ENCODE data around the gene LAMC1.

LAMC1 gene

DNA sequence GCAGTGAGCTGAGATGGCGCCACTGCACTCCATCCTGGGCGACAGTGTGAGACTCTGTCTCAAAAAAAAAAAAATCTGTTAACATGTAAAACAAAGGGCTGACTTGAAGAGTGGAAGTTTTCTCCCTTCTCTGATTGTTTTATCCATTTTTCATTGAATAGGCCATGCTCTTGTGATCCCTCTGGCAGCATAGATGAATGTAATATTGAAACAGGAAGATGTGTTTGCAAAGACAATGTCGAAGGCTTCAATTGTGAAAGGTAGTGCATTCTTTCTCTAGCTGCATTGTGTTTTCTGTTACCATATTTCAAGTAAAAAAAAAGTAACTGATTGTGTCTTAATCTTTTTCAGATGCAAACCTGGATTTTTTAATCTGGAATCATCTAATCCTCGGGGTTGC lies 93.2 kb downstream of the LAMC1 start:
- H3K23ac ChIP-seq (ENCODE audit: low read length): no peak overlapping the region
- WGBS (ENCODE audit: extremely low coverage, insufficient coverage, insufficient read length): no CpG with 5 or more reads among the region's 4 CpGs
- no peak overlapping the region for H4K91ac ChIP-seq (ENCODE audit: low read depth, low read length)

DNA sequence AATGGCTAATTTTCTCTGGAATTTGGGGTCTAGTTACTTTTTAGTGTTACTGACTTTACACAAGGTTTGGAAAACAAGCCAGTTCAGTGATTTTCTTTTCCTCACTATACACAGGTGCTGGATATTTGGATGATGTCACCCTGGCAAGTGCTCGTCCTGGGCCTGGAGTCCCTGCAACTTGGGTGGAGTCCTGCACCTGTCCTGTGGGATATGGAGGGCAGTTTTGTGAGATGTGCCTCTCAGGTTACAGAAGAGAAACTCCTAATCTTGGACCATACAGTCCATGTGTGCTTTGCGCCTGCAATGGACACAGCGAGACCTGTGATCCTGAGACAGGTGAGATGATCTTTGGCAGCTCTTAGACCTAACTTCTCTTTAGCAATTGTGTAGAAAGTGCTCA lies 98.4 kb downstream of the LAMC1 start:
- DNase-seq: no peak
- no peak overlapping the region for H2AFZ ChIP-seq (ENCODE audit: insufficient read depth, low read length, poor library complexity)
- no peak overlapping the region for H2BK5ac ChIP-seq (ENCODE audit: low read depth, low read length, poor library complexity)
- H2AK5ac ChIP-seq (ENCODE audit: low read length): no peak overlapping the region
- H3K27me3 ChIP-seq (ENCODE audit: insufficient read depth, low read length): no peaks in the 10 kb centered on the region
- H3K9me3 ChIP-seq (ENCODE audit: insufficient read depth, low read depth, low read length): no peaks in the 10 kb centered on the region
- H2BK12ac ChIP-seq (ENCODE audit: low read length): no peak overlapping the region
- H3K4me3 ChIP-seq (ENCODE audit: low read depth, low read length): no peak overlapping the region
- H3K18ac ChIP-seq (ENCODE audit: low read length): no peak overlapping the region
- no peak overlapping the region for H3K23ac ChIP-seq (ENCODE audit: low read length)
- H3K14ac ChIP-seq (ENCODE audit: low read length): no peak overlapping the region
- no peaks in the 10 kb centered on the region for H3K79me1 ChIP-seq (ENCODE audit: low read length)
- H3K4me1 ChIP-seq (ENCODE audit: control insufficient read depth in 1 of 2, insufficient read depth in 2 of 2, low read length in 2 of 2): peaks cover 0 to 3% of the 10 kb centered on the region in 2 experiments
- H3K9ac ChIP-seq (ENCODE audit: low read length): no peak overlapping the region
- no peak overlapping the region for H3K4me2 ChIP-seq (ENCODE audit: low read length)
- H2BK120ac ChIP-seq (ENCODE audit: insufficient read depth, low read length, poor library complexity): no peak overlapping the region
- no peak overlapping the region for H3K4ac ChIP-seq (ENCODE audit: low read depth, low read length)
- peaks cover 34 to 45% of the 10 kb centered on the region in 2 experiments for H3K36me3 ChIP-seq (ENCODE audit: control insufficient read depth in 1 of 2, insufficient read depth in 2 of 2, low read length in 2 of 2)
- H4K12ac ChIP-seq (ENCODE audit: low read depth, low read length): no peak overlapping the region
- H3K27ac ChIP-seq (ENCODE audit: low read depth, low read length): no peak overlapping the region
- H4K8ac ChIP-seq (ENCODE audit: low read depth, low read length): no peak overlapping the region
- H3K79me2 ChIP-seq (ENCODE audit: control insufficient read depth, insufficient read depth, low read length, poor library complexity): no peaks in the 10 kb centered on the region
- no CpG with 5 or more reads among the region's 3 CpGs for WGBS (ENCODE audit: extremely low coverage, insufficient coverage, insufficient read length)
- no peak overlapping the region for H4K91ac ChIP-seq (ENCODE audit: low read depth, low read length)

More for the DNA sequence above, 93.2 kb downstream of the LAMC1 start:
- no peak overlapping the region for H2AFZ ChIP-seq (ENCODE audit: insufficient read depth, low read length, poor library complexity)
- no peak overlapping the region for H4K8ac ChIP-seq (ENCODE audit: low read depth, low read length)
- H2BK12ac ChIP-seq (ENCODE audit: low read length): no peak overlapping the region
- H3K14ac ChIP-seq (ENCODE audit: low read length): no peak overlapping the region
- H3K18ac ChIP-seq (ENCODE audit: low read length): no peak overlapping the region
- no peak overlapping the region for H2BK5ac ChIP-seq (ENCODE audit: low read depth, low read length, poor library complexity)
- H3K9ac ChIP-seq (ENCODE audit: low read length): no peak overlapping the region
- H3K36me3 ChIP-seq (ENCODE audit: control insufficient read depth in 1 of 2, insufficient read depth in 2 of 2, low read length in 2 of 2): peaks cover 17 to 20% of the 10 kb centered on the region in 2 experiments
- DNase-seq: no peak
- H3K4me3 ChIP-seq (ENCODE audit: low read depth, low read length): no peak overlapping the region
- no peaks in the 10 kb centered on the region for H3K4me1 ChIP-seq (ENCODE audit: control insufficient read depth in 1 of 2, insufficient read depth in 2 of 2, low read length in 2 of 2)
- H3K27me3 ChIP-seq (ENCODE audit: insufficient read depth, low read length): no peaks in the 10 kb centered on the region
- H3K4me2 ChIP-seq (ENCODE audit: low read length): no peak overlapping the region
- no peak overlapping the region for H3K4ac ChIP-seq (ENCODE audit: low read depth, low read length)
- no peak overlapping the region for H3K27ac ChIP-seq (ENCODE audit: low read depth, low read length)
- H3K79me2 ChIP-seq (ENCODE audit: control insufficient read depth, insufficient read depth, low read length, poor library complexity): no peaks in the 10 kb centered on the region
- no peak overlapping the region for H4K12ac ChIP-seq (ENCODE audit: low read depth, low read length)
- no peak overlapping the region for H2BK120ac ChIP-seq (ENCODE audit: insufficient read depth, low read length, poor library complexity)
- no peaks in the 10 kb centered on the region for H3K9me3 ChIP-seq (ENCODE audit: insufficient read depth, low read depth, low read length)
- H3K79me1 ChIP-seq (ENCODE audit: low read length): no peaks in the 10 kb centered on the region
- no peak overlapping the region for H2AK5ac ChIP-seq (ENCODE audit: low read length)

DNA sequence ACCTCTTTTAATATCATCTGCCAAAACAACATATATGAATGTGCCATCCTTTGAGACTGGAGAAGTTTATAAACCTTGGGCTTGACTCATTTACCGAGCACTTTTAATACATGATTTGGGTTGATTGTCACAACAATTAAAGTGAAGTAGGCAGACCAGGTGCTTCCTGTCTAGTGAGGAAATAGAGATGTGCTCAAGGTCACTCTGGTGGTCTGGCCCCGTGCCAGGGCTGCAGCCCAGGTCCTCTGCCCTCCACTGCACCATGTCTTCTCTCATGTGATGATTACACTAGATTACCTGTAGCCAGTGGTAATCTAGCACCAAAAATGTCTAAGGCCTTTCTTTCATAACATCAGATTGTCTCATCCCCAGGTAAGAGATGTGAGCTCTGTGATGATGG lies 101.0 kb downstream of the LAMC1 start:
- Histone ChIP-seq H3K79me1 (ENCODE audit: low read length) (no peaks in the 10 kb centered on the region), H3K18ac (ENCODE audit: low read length) (no peak overlapping the region), H2BK12ac (ENCODE audit: low read length) (no peak overlapping the region), H3K9ac (ENCODE audit: low read length) (no peak overlapping the region), H4K8ac (ENCODE audit: low read depth, low read length) (no peak overlapping the region), H2BK120ac (ENCODE audit: insufficient read depth, low read length, poor library complexity) (no peak overlapping the region), H3K27ac (ENCODE audit: low read depth, low read length) (no peak overlapping the region), H3K23ac (ENCODE audit: low read length) (no peak overlapping the region), H4K91ac (ENCODE audit: low read depth, low read length) (no peak overlapping the region), H3K27me3 (ENCODE audit: insufficient read depth, low read length) (no peaks in the 10 kb centered on the region), H3K4me3 (ENCODE audit: low read depth, low read length) (no peak overlapping the region), H3K4me2 (ENCODE audit: low read length) (no peak overlapping the region), H2AK5ac (ENCODE audit: low read length) (no peak overlapping the region), H3K9me3 (ENCODE audit: insufficient read depth, low read depth, low read length) (no peaks in the 10 kb centered on the region), H3K4me1 (ENCODE audit: control insufficient read depth in 1 of 2, insufficient read depth in 2 of 2, low read length in 2 of 2) (peaks cover 0 to 5% of the 10 kb centered on the region in 2 experiments), H3K36me3 (ENCODE audit: control insufficient read depth in 1 of 2, insufficient read depth in 2 of 2, low read length in 2 of 2) (peaks cover 29 to 44% of the 10 kb centered on the region in 2 experiments), H3K79me2 (ENCODE audit: control insufficient read depth, insufficient read depth, low read length, poor library complexity) (no peaks in the 10 kb centered on the region), H3K4ac (ENCODE audit: low read depth, low read length) (no peak overlapping the region), H2AFZ (ENCODE audit: insufficient read depth, low read length, poor library complexity) (no peak overlapping the region), H4K12ac (ENCODE audit: low read depth, low read length) (no peak overlapping the region), H2BK5ac (ENCODE audit: low read depth, low read length, poor library complexity) (no peak overlapping the region), H3K14ac (ENCODE audit: low read length) (no peak overlapping the region)
- no CpG with 5 or more reads among the region's 2 CpGs for WGBS (ENCODE audit: extremely low coverage, insufficient coverage, insufficient read length)
- DNase-seq: no peak

DNA sequence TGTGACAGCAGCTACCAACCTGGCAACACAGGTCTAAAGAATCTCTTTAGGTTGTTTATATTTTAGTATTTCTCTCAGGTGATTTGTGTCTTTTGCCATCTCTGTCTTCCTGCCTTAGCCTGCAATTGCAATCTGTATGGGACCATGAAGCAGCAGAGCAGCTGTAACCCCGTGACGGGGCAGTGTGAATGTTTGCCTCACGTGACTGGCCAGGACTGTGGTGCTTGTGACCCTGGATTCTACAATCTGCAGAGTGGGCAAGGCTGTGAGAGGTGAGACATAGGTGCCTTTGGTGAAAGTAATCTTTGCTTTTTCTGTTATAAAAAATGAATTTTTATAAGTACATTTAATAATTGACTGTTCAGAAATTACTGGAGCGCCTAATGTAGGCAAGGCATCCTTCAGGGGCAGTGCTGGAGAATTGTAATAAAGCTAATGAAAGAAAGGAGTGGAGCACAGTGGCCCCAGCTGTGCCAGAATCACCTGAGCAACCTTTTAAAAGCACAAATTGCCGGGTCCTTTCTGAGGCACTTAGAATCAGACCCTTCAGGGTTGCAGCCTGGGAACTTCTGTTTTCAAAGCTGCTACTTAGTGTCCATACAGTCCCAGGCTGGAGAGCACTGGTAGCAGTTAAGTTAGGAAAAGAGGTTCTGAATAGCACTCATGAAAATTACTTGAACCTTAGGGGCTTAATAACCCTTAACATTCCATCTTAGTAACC lies 102.2 kb downstream of the LAMC1 start:
- H3K27ac ChIP-seq (ENCODE audit: low read depth, low read length): no peak overlapping the region
- no peak overlapping the region for H4K8ac ChIP-seq (ENCODE audit: low read depth, low read length)
- WGBS (ENCODE audit: extremely low coverage, insufficient coverage, insufficient read length): no CpG with 5 or more reads among the region's 5 CpGs
- no peak for DNase-seq
- no peak overlapping the region for H3K9ac ChIP-seq (ENCODE audit: low read length)
- H3K36me3 ChIP-seq (ENCODE audit: control insufficient read depth in 1 of 2, insufficient read depth in 2 of 2, low read length in 2 of 2): peaks cover 29 to 47% of the 10 kb centered on the region in 2 experiments
- H3K9me3 ChIP-seq (ENCODE audit: insufficient read depth, low read depth, low read length): no peaks in the 10 kb centered on the region
- H3K14ac ChIP-seq (ENCODE audit: low read length): no peak overlapping the region
- H2BK12ac ChIP-seq (ENCODE audit: low read length): no peak overlapping the region
- H3K27me3 ChIP-seq (ENCODE audit: insufficient read depth, low read length): no peaks in the 10 kb centered on the region
- H2AK5ac ChIP-seq (ENCODE audit: low read length): no peak overlapping the region
- H3K79me2 ChIP-seq (ENCODE audit: control insufficient read depth, insufficient read depth, low read length, poor library complexity): no peaks in the 10 kb centered on the region
- no peak overlapping the region for H4K91ac ChIP-seq (ENCODE audit: low read depth, low read length)
- no peaks in the 10 kb centered on the region for H3K79me1 ChIP-seq (ENCODE audit: low read length)
- peaks cover 0 to 5% of the 10 kb centered on the region in 2 experiments for H3K4me1 ChIP-seq (ENCODE audit: control insufficient read depth in 1 of 2, insufficient read depth in 2 of 2, low read length in 2 of 2)
- no peak overlapping the region for H3K4ac ChIP-seq (ENCODE audit: low read depth, low read length)
- no peak overlapping the region for H3K4me3 ChIP-seq (ENCODE audit: low read depth, low read length)
- no peak overlapping the region for H2BK120ac ChIP-seq (ENCODE audit: insufficient read depth, low read length, poor library complexity)
- no peak overlapping the region for H2BK5ac ChIP-seq (ENCODE audit: low read depth, low read length, poor library complexity)
- H3K18ac ChIP-seq (ENCODE audit: low read length): no peak overlapping the region
- H3K23ac ChIP-seq (ENCODE audit: low read length): no peak overlapping the region
- H3K4me2 ChIP-seq (ENCODE audit: low read length): no peak overlapping the region
- no peak overlapping the region for H4K12ac ChIP-seq (ENCODE audit: low read depth, low read length)
- H2AFZ ChIP-seq (ENCODE audit: insufficient read depth, low read length, poor library complexity): no peak overlapping the region
